SK-N-DZ (cell line): ENCODE results near the gene NSD2.

ENCODE experiments used
- DNase-seq: peaks from one replicate; pipeline ENCODE4 v3.0.0-alpha.2; 2015; ENCODE audit warnings: low spot score

The NSD2 gene

GRCh38 chr4:1864076-1865008, 6.9 kb upstream of the NSD2 start:
- peak; percentile 71 for DNase-seq

DNA sequence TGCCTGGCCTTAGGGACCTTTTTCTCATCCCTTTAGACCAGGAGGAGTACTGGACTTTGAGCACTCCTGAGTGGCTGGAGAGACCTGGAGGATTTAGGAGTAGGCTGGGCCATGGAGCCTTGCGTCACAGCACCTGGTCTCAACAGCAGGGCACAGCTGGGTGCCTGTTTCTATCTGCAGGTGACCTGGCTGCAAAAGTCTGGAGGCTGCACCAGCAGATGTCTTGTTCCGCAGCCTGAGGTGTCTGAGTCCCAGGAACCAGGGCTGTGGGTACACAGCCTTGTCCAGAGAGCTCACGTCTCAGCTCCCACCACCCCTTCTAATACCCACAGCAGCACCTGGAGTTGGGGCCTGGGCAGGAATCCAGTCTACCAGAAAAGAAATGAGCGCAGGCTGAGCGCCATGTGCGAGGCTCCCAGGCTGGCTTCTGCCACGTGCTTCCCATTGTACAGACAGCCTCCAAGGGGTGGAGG, 5.0 kb upstream of the NSD2 start:
- DNase-seq = peak; percentile 30

DNA sequence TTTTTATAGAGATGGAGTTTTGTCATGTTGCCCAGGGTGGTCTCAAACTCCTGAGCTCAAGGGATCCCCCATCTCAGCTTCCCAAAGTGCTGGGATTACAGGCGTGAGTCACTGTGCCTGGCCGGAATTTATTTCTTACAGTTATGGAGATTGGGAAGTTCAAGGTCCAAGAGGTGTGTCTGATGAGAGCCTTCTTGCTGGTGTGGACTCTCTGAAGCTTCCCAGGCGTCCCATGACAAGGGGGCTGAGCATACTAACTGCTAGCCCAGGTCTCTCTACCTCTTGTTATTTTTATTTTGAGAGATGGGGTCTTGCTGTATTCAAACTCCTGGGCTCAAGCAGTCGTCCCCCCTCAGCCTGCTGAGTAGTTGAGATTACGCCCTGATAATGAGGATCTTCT, 2.9 kb upstream of the NSD2 start:
- no peak for DNase-seq

DNA sequence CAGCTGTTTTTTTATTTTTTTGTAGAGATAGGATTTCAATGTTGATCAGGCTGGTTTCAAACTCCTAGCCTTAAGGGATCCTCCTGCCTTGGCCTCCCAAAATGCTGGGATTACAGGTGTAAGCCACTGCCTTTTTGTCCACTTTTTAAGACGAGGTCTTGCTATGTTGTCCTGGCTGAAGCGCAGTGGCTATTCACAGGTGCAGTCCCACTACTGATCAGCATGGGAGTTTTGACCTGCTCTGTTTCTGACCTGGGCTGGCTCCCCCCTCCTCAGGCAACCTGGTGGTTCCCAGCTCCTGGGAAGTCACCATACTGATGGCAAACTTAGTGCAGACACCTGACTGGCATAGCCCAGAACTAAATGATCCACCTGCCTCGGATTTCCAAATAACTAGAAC, 2.3 kb upstream of the NSD2 start:
- no peak for DNase-seq

GRCh38 chr4:1869530-1870327, 1.5 kb upstream of the NSD2 start:
- no peak for DNase-seq

DNA sequence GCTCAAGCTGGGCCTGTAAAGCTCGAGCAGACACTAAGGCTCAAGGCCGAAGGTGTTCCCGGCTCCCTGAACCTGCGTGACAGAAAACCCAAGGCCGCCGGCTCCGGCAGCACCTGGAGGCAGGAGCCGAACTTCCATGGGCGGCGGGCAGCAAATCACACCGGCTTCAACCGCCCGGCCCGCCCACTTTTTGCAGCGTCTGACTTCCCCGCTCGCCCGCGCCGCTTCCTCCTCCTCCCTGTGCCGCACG, 940 bp upstream of the NSD2 start:
- DNase-seq = no peak

DNA sequence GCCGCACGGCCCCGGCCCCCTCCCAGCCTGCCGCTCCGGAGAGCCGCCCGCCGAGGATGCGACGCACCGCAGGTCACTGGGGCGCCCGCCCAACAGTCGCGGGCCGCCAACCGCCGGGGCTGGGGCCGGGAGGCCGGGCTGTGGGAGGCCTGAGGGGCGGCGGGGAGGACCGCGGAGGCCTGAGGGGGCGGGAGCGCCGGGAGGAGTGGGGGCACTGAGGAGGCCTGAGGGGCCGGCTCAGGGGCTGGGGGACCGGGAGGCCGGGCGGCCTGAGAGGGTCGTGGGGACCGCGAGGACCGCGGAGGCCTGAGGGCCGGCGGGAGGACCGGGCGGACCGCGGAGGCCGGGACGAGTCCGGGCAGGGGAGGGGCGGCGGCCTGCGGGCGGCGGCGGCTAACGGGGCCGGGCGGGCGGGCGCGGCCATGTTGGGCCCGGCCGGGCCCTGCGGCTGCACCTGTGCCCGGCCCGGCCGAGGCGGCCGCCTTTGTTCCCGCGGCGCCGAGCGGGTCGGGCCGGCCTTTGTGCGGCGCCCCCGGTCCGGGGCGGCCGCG, 353 bp downstream of the NSD2 start:
- no peak for DNase-seq

GRCh38 chr4:1872870-1873269, 1.7 kb downstream of the NSD2 start:
- no peak for DNase-seq

DNA sequence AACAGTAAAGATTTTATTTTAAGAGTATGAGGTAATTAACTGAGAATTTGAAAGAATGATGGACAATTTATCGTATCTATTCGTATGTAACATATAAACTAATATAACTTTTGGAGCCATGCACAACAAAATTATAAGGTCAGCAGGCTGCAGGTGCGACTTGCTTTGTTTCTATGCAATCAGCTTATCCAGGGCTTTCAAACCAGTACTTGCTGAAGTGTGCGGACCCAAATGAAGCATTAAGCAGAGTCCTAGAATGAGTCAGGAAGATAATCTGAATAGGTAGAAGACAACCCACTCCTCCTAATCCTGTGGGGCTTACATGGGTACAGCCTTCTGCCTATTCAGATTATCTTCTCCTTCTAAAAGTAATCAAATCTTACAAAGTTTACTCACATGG, 2.1 kb downstream of the NSD2 start:
- DNase-seq = no peak

- DNase-seq = no peak
Observed at GRCh38 chr4:1873776-1874175, 2.6 kb downstream of the NSD2 start.

GRCh38 chr4:1874201-1874600, 3.0 kb downstream of the NSD2 start:
- DNase-seq = no peak

GRCh38 chr4:1879485-1879884, 8.3 kb downstream of the NSD2 start:
- no peak for DNase-seq

GRCh38 chr4:1880332-1880731, 9.1 kb downstream of the NSD2 start:
- DNase-seq = no peak

DNA sequence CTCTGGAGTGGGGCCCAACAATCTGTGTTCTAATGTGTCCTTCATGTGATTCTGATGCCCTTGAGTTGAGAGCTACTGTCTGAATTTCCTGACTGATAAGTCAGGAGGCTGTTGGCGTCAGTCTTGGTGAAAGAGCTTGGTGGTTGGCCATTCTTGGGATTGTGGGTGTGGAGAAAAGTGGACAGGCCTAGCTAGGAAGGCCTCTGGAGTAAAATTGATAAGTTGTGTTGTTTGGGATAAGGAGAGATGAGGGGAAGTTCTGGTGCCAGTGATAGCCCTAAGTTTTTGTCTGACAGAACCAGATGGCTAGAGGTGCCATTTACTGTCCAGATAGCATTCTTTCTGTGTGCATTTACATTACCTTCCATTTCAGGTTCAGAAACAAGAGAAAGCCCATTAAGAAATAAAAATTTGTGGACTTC, 11.7 kb downstream of the NSD2 start:
- DNase-seq = no peak

GRCh38 chr4:1883583-1883982, 12.4 kb downstream of the NSD2 start:
- no peak for DNase-seq

DNA sequence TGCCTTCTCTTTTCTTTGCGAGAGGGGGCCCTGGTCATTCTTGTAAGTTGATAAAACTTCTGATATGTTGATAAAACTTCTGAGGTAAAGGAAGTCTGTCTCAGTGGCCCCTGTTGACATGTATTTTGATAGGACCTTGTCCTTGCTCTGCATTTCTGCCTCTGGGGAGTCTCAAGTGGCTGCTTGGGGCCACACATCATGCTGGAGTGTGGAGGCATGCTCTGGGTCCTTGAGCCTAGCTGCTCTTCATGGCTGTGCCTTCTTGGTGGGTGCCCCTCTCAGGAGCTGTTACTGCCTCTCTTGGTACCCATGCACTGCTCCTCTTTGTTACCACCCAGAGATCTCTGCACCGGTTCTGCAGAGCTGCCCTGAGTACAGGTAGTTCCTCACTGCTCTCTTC, 14.2 kb downstream of the NSD2 start:
- no peak for DNase-seq

GRCh38 chr4:1887052-1887451, 15.9 kb downstream of the NSD2 start:
- DNase-seq = no peak

DNA sequence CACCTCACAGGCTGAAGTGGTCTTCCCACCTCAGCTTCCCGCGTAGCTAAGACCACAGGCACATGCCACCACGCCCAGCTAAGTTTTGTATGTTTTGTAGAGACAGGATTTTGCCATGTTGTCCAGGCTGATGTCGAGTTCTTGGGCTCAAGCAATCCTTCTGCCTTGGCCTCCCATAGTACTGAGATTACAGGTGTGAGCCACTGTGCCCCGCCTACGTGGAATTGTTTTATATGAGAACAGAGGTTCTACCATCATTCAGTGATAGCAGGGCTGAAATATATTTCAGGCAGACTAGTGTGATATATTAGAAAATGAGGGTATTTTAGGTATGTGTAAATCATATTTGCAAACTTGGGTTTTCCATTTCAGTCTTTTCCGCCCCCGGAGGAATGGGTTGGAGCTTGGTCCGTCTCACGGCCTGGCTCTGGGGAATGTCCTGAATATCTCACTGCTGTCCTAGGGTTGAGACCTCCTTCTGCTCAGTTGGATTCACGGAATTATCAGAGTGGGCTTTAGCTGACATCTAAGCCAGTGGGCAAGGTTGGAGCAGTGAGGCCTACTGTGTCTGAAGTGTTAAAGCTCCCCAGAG, 19.9 kb downstream of the NSD2 start:
- DNase-seq = no peak

- DNase-seq = no peak
Observed at GRCh38 chr4:1895971-1896657, 24.9 kb downstream of the NSD2 start.

- no peak for DNase-seq
Observed at GRCh38 chr4:1896658-1896991, 25.4 kb downstream of the NSD2 start.

DNA sequence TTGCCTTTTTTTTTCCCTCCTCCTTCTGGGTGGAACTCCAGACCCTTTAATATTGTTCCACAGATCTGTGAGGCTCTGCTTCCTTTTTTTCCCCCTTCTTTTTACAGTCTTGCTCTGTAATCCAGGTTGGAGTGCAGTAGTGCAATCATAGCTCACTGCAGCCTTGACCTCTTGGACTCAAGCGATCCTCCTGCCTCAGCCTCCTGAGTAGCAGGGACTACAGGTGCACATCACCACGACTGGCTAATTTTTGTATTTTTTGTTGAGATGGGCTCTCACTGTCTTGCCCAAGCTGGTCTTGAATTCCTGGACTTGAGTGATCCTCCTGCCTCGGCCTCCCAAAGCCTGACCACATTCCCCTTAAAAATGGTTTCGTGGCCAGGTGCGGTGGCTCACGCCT, 26.8 kb downstream of the NSD2 start:
- DNase-seq = no peak

GRCh38 chr4:1898681-1899080, 27.5 kb downstream of the NSD2 start:
- DNase-seq = no peak
